ENCODE results near the gene CPXM2.
A peak's percentile ranks its signal among the peaks of the same experiment; 100 is the strongest.

The CPXM2 gene

GRCh38 chr10:123833170-123833850, 58.3 kb downstream of the CPXM2 start:
- no peak for DNase-seq
- intact Hi-C loops (cut with DNase I): no loop called here

GRCh38 chr10:123831259-123831658, 60.3 kb downstream of the CPXM2 start:
- intact Hi-C loops (cut with DNase I): no loop called here
- DNase-seq: no peak

- intact Hi-C loops (cut with DNase I): no loop called here
- DNase-seq: no peak
Observed at GRCh38 chr10:123821136-123821535, 70.5 kb downstream of the CPXM2 start.

- DNase-seq: no peak
- intact Hi-C loops (cut with DNase I): no loop called here
Observed at GRCh38 chr10:123809632-123810031, 82.0 kb downstream of the CPXM2 start.

GRCh38 chr10:123808906-123809305, 82.7 kb downstream of the CPXM2 start:
- DNase-seq: no peak
- intact Hi-C loops (cut with DNase I): no loop called here

GRCh38 chr10:123808286-123808685, 83.3 kb downstream of the CPXM2 start:
- no peak for DNase-seq
- intact Hi-C loops (cut with DNase I): no loop called here

- DNase-seq: peak in 33 of 42 donors; percentile 6 to 79 (median 42)
- intact Hi-C loops (cut with DNase I): no loop called here
Observed at GRCh38 chr10:123807444-123808035, 84.1 kb downstream of the CPXM2 start.

- no peak for DNase-seq
- intact Hi-C loops (cut with DNase I): no loop called here
Observed at GRCh38 chr10:123804716-123805115, 86.9 kb downstream of the CPXM2 start.

- intact Hi-C loops (cut with DNase I): no loop called here
- DNase-seq: no peak
Observed at GRCh38 chr10:123800821-123801220, 90.8 kb downstream of the CPXM2 start.

GRCh38 chr10:123800289-123800688, 91.3 kb downstream of the CPXM2 start:
- no peak for DNase-seq
- intact Hi-C loops (cut with DNase I): no loop called here

GRCh38 chr10:123798856-123799255, 92.8 kb downstream of the CPXM2 start:
- DNase-seq: no peak
- intact Hi-C loops (cut with DNase I): no loop called here

- no peak for DNase-seq
- intact Hi-C loops (cut with DNase I): no loop called here
Observed at GRCh38 chr10:123797813-123798212, 93.8 kb downstream of the CPXM2 start.

GRCh38 chr10:123796736-123797135, 94.9 kb downstream of the CPXM2 start:
- intact Hi-C loops (cut with DNase I): no loop called here
- DNase-seq: no peak

GRCh38 chr10:123795846-123796590, 95.6 kb downstream of the CPXM2 start:
- DNase-seq: peak in 1 of 42 donors; percentile 27
- intact Hi-C loops (cut with DNase I): no loop called here

- peak in 32 of 42 donors; percentile 8 to 74 (median 42) for DNase-seq
- intact Hi-C loops (cut with DNase I): no loop called here
Observed at GRCh38 chr10:123795196-123795780, 96.3 kb downstream of the CPXM2 start.

- intact Hi-C loops (cut with DNase I): no loop called here
- DNase-seq: peak in 1 of 42 donors; percentile 34
Observed at GRCh38 chr10:123792248-123792978, 99.2 kb downstream of the CPXM2 start.

- peak in 1 of 42 donors; percentile 29 for DNase-seq
- intact Hi-C loops (cut with DNase I): no loop called here
Observed at GRCh38 chr10:123790132-123790885, 101.3 kb downstream of the CPXM2 start.

- DNase-seq: peak in 1 of 42 donors; percentile 27
- intact Hi-C loops (cut with DNase I): no loop called here
Observed at GRCh38 chr10:123788981-123789380, 102.6 kb downstream of the CPXM2 start.

GRCh38 chr10:123787566-123787965, 104.0 kb downstream of the CPXM2 start:
- DNase-seq: peak in 1 of 42 donors; percentile 4
- intact Hi-C loops (cut with DNase I): no loop called here

Measured in head of caudate nucleus (tissue), 42 donors.